VCaP (cell line): ENCODE results near the gene IRF2BPL.

Experiments
- H3K27ac ChIP-seq: fragments of 450-650 bp; 2 replicates; pipeline ENCODE4 v1.5.1; 2017
- CTCF ChIP-seq: fragments of 450-650 bp; conservative IDR thresholded peaks from 2 replicates; pipeline ENCODE4 v1.5.1; 2017; ENCODE audit warnings: mild to moderate bottlenecking, moderate library complexity

IRF2BPL gene

GRCh38 chr14:77037215-77037937 is 8.9 kb upstream of the IRF2BPL start:
- TF ChIP-seq CTCF: no peak
- H3K27ac ChIP-seq: peak overlapping the region; percentile 100

GRCh38 chr14:77036484-77037214 is 8.1 kb upstream of the IRF2BPL start:
- peak overlapping the region; percentile 100; the same call in 1 of the 2 replicates for H3K27ac ChIP-seq
- TF ChIP-seq CTCF: no peak

- H3K27ac ChIP-seq: peak overlapping the region; percentile 100
These were observed 6.8 kb upstream of the IRF2BPL start for GRCh38 chr14:77035267-77035666.

GRCh38 chr14:77033622-77034589 is 5.4 kb upstream of the IRF2BPL start:
- H3K27ac ChIP-seq: peak overlapping the region; percentile 100
- no peak for TF ChIP-seq CTCF

More at GRCh38 chr14:77035267-77035666, 6.8 kb upstream of the IRF2BPL start:
- TF ChIP-seq CTCF: no peak

DNA sequence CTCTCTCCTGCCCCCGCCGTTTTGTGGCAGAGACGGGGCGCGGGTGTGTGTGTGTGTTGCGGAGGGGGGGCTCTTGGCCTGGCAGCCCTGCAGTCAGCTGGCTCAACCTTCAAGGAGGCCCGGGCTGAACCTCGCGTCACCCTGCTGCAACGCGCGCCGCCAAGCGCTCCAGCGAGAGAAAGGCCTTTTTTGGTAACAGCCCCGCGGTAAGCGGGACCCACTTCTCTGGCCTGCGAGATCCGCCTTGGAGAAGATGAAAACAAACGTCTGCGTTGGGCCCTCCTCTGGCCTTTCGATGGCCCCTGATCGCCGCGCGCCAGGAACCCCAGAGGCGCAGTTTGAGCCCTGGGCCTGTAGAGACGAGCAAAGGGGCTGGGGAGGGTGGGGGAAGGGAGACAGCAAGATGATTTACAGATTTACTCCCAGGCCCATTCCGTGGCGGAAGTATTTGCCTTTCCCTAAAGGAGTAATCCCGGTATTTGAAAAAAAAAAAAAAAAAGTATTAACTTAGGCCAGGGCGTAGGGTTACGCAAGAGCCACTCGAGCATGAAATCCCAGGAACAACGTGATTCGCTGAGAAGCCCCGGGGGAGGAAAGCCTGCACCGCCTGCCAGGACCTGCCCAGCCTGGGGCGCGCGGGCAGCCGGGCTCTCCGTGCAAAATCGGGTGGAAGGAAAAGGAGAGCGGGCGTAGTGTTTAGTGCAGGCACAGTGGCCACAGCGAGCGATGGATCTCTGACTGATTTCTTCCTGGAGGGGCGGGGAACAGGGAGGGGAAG is 4.5 kb upstream of the IRF2BPL start:
- peak overlapping the region; percentile 100 for H3K27ac ChIP-seq
- peak; percentile 21; the same call in 1 of the 2 replicates for TF ChIP-seq CTCF

DNA sequence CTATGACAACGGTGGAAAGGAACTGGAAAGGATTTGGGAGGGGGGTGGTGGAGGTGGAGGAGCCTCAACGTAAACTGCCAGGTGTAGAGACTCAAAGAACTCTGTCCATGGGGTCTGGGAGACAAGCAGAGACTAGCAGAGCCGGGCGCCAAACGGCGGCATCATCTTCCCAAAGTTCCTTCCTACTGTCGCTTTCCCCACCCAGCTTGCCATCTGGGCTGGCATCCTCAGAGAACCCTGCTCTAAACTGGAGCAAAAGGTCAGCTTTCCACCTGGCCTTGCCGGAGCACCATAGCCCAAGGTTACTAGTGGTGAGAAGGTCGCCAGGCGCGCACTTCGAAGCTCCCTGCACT is 4.0 kb upstream of the IRF2BPL start:
- peak overlapping the region; percentile 100 for H3K27ac ChIP-seq
- TF ChIP-seq CTCF: no peak
